Spleen (tissue), 11 donors: ENCODE measurements around the gene UBE3B. TPM values are rescaled to one million over a fixed set of nuclear protein-coding genes. Genes with fewer than 3 reads are reported as not detected.

Source experiments
- DNase-seq: peaks from one replicate; pipeline ENCODE4 v3.0.0-alpha.2; 2020
- H3K27ac ChIP-seq, 8 donors: fragments of 200-600 bp; sonication (generic) in 7 of 8; 1 replicate in 4 of 8; 2 replicates in 4 of 8; pipeline versions ENCODE4 v1.5.0 to v1.8.0; 2016 to 2021; ENCODE audit warnings: inconsistent platforms in 4 of 8, mild to moderate bottlenecking in 4 of 8, moderate library complexity in 1 of 8
- H3K27me3 ChIP-seq, 7 donors: fragments of 200-600 bp; sonication (generic) in 6 of 7; replicated peaks in 1 of 7; 1 replicate in 4 of 7; 2 replicates in 3 of 7; pipeline versions ENCODE4 v1.5.0 to v1.8.0; 2016 to 2021; ENCODE audit warnings: inconsistent platforms in 3 of 7, mild to moderate bottlenecking in 1 of 7
- H3K36me3 ChIP-seq, 6 donors: fragments of 200-600 bp; sonication (generic) in 5 of 6; 1 replicate in 4 of 6; 2 replicates in 2 of 6; pipeline versions ENCODE4 v1.5.0 to v1.8.0; 2016 to 2021; ENCODE audit warnings: inconsistent platforms in 2 of 6
- H3K4me1 ChIP-seq, 6 donors: fragments of 200-600 bp; sonication (generic) in 5 of 6; 1 replicate in 3 of 6; 2 replicates in 3 of 6; pipeline versions ENCODE4 v1.5.0 to v1.8.0; 2016 to 2021; ENCODE audit warnings: inconsistent platforms in 3 of 6
- H3K4me3 ChIP-seq, 8 donors: fragments of 200-600 bp; sonication (generic) in 7 of 8; 1 replicate in 4 of 8; 2 replicates in 4 of 8; pipeline versions ENCODE4 v1.5.0 to v1.8.0; 2016 to 2021; ENCODE audit warnings: inconsistent platforms in 4 of 8, mild to moderate bottlenecking in 4 of 8, moderate library complexity in 2 of 8
- H3K9me3 ChIP-seq, 8 donors: fragments of 200-600 bp; sonication (generic) in 7 of 8; 1 replicate in 4 of 8; 2 replicates in 4 of 8; pipeline versions ENCODE4 v1.5.0 to v1.8.0; 2016 to 2021; ENCODE audit warnings: inconsistent platforms in 4 of 8
- POLR2A ChIP-seq, 3 donors: fragments of 450-650 bp; IDR thresholded peaks; one replicate each; pipeline ENCODE4 v1.5.1; 2017; ENCODE audit warnings: antibody characterized with exemption in 3 of 3, mild to moderate bottlenecking in 1 of 3
- POLR2AphosphoS5 ChIP-seq, 3 donors: sonication (generic); formaldehyde crosslinking; IDR thresholded peaks; one replicate each; pipeline ENCODE4 v1.5.1; 2017; ENCODE audit warnings: antibody characterized with exemption in 3 of 3
- WGBS, 5 donors: extraction: QIAGEN DNeasy Blood & Tissue Kit in 3 of 5; methylation state at CpG; one replicate each; pipeline versions ENCODE4 v1.1.5 to v1.1.7; 2013 to 2018; 5-methylcytosine and 5-hydroxymethylcytosine counted together
- intact Hi-C: fragments of 100-400 bp; cut with DNase I; formaldehyde crosslinking; loops from one replicate; pipeline ENCODE4 v1.15.0; 2023; ENCODE audit warnings: low total_unique reads
- polyA plus RNA-seq, 3 donors: library from polyadenylated mRNA; stranded (reverse); fragments of 200-250 nt; gene quantifications; one replicate each; pipeline ENCODE4 v1.2.1, GENCODE V29; 2013
- total RNA-seq, 7 donors: library from RNA; depleted of rRNA in 3 of 7; stranded (reverse); fragments of >200 nt in 3 of 7; fragmentation: NEBNext Ultra II Directional in 4 of 7; extraction: Animal tissue kit (Norgen Biotek cat#: 25700) in 4 of 7; gene quantifications; one replicate each; pipeline versions ENCODE4 v1.1.0 to v1.2.1, GENCODE V29; 2016 to 2021
- TF ChIP-seq, protein P1 (sequence below), 11 experiments: fragments of 200-600 bp in 7 of 11; fragments of 450-650 bp in 4 of 11; sonication (generic) in 4 of 11; IDR thresholded peaks in 8 of 11; conservative IDR thresholded peaks in 3 of 11; 1 replicate in 7 of 11; 2 replicates in 4 of 11; pipeline versions ENCODE4 v1.4.0 to v1.8.0; 2016 to 2021; ENCODE audit warnings: antibody characterized with exemption in 11 of 11, inconsistent platforms in 4 of 11, mild to moderate bottlenecking in 1 of 11
- donor health status: healthy with polysubstance abuse.
- donor health status: DM: no; HTN: no; CAD: no; lungs with moderate emphysema.
- donor health status: DM: no; HTN: no; CAD: no.
- donor health status: Bipolar disorder and iron deficiency.
- donor health status: healthy.
- donor health status: DM: no; HTN: no; CAD: no.
- donor health status: DM: yes; HTN: yes; CAD: no.

Gene UBE3B
- total and polyA plus RNA-seq, 10 donors = 5.7 to 63.1 (median 42.3) TPM

DNA sequence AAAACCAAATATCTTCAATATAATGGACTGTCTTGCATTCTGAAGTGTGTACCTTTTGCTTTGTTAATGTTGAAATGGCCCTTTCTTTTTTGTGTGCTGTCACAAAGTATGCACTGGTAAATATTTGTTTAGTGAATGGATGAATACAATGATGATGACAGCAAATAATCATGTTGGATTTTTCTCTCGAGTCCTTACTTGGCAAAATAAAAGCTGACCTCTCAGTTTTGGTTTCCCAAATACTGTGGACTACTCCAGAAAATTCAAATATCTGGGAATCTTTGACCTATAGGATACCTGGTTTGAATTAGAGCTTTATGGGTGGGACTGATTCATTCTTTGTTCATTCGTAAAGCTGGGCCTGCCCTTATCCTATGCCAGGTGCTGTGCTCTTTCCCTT lies 5.5 kb downstream of the UBE3B start:
- no peak for DNase-seq
- Histone ChIP-seq H3K9me3 (no peaks in the 10 kb centered on the region), H3K27ac (no peak overlapping the region), H3K4me3 (no peak overlapping the region), H3K36me3 (peaks cover 15 to 60% (median 50%) of the 10 kb centered on the region in 6 donors), H3K4me1 (peaks cover 19 to 36% (median 23%) of the 10 kb centered on the region in 6 donors), H3K27me3 (no peaks in the 10 kb centered on the region)
- TF ChIP-seq POLR2AphosphoS5 (IDR thresholded peaks at IDR 0.05) = no peak
- TF ChIP-seq POLR2A (IDR thresholded peaks at IDR 0.05) = no peak
- TF ChIP-seq, protein P1, sequence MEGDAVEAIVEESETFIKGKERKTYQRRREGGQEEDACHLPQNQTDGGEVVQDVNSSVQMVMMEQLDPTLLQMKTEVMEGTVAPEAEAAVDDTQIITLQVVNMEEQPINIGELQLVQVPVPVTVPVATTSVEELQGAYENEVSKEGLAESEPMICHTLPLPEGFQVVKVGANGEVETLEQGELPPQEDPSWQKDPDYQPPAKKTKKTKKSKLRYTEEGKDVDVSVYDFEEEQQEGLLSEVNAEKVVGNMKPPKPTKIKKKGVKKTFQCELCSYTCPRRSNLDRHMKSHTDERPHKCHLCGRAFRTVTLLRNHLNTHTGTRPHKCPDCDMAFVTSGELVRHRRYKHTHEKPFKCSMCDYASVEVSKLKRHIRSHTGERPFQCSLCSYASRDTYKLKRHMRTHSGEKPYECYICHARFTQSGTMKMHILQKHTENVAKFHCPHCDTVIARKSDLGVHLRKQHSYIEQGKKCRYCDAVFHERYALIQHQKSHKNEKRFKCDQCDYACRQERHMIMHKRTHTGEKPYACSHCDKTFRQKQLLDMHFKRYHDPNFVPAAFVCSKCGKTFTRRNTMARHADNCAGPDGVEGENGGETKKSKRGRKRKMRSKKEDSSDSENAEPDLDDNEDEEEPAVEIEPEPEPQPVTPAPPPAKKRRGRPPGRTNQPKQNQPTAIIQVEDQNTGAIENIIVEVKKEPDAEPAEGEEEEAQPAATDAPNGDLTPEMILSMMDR (IDR thresholded peaks at IDR 0.05 in 8 of 11, conservative IDR thresholded peaks at IDR 0.05 in 3 of 11) = no peak
- intact Hi-C loops = no loop called here
- WGBS, 5 donors = 83 to 92% (median 91%) methylated on average over 2 of the region's 2 CpGs

DNA sequence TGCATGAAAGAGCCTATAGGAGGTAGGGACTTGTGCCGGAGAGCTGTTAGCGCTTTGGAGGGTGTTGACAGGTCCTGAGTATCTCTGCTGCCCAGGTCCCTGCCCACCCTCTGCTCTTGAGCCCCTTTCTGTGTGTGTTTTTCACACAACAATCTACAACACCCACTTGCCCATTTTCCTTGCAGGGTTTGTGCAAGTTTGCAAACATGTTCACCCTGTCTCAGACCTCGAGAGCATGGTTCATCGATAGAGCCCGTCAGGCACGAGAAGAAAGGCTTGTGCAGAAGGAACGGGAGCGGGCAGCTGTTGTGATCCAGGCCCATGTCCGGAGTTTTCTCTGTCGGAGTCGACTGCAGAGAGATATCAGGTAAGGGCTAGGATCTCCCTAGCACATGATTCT lies 5.9 kb downstream of the UBE3B start:
- no peak for TF ChIP-seq POLR2A (IDR thresholded peaks at IDR 0.05)
- no peak for TF ChIP-seq POLR2AphosphoS5 (IDR thresholded peaks at IDR 0.05)
- TF ChIP-seq, protein P1 (IDR thresholded peaks at IDR 0.05 in 8 of 11, conservative IDR thresholded peaks at IDR 0.05 in 3 of 11) = no peak
- intact Hi-C loops = no loop called here
- peaks cover 15 to 31% (median 18%) of the 10 kb centered on the region in 6 donors for H3K4me1 ChIP-seq

DNA sequence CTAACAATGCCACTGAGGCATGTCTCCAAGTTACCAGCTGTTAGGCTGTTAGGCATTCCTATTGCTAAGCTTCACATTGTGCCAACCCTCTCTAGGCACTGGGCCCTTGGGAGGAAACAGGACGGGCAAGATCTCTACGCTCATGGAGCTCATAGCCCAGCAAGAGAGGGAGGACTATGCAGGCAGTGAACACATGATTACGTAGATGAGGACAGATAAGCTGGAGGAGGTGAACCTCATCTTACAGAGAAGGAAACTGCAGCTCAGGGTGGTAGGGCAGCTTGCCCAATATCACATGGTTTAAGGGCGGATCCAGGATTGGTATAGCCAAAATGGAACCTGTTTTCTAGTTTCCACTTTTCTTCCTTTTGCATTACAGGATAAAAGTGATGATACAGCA lies 7.8 kb downstream of the UBE3B start:
- H3K36me3 ChIP-seq = peaks cover 21 to 83% (median 73%) of the 10 kb centered on the region in 6 donors

More for the DNA sequence above, 5.9 kb downstream of the UBE3B start:
- Histone ChIP-seq H3K27ac (no peak overlapping the region), H3K27me3 (no peaks in the 10 kb centered on the region), H3K9me3 (no peaks in the 10 kb centered on the region), H3K36me3 (peaks cover 15 to 64% (median 55%) of the 10 kb centered on the region in 6 donors), H3K4me3 (no peak overlapping the region)
- WGBS, 5 donors = 91 to 96% (median 93%) methylated on average over 11 of the region's 11 CpGs
- DNase-seq = no peak

More for the DNA sequence above, 7.8 kb downstream of the UBE3B start:
- intact Hi-C loops = no loop called here
- WGBS, 5 donors = 77 to 95% (median 85%) methylated on average over 4 of the region's 4 CpGs
- no peak for TF ChIP-seq POLR2AphosphoS5 (IDR thresholded peaks at IDR 0.05)
- no peak for TF ChIP-seq POLR2A (IDR thresholded peaks at IDR 0.05)
- TF ChIP-seq, protein P1 (IDR thresholded peaks at IDR 0.05 in 8 of 11, conservative IDR thresholded peaks at IDR 0.05 in 3 of 11) = no peak
- Histone ChIP-seq H3K27me3 (no peaks in the 10 kb centered on the region), H3K9me3 (no peaks in the 10 kb centered on the region), H3K27ac (no peak overlapping the region), H3K4me1 (peaks cover 0 to 13% (median under 1%) of the 10 kb centered on the region in 6 donors), H3K4me3 (no peak overlapping the region)
- no peak for DNase-seq
